Jurkat, Clone E6-1 (cell line): ENCODE measurements around the gene PHACTR1.

ENCODE experiments used
- DNase-seq: peaks from one replicate; pipeline ENCODE4 v3.0.0-alpha.2; 2011; ENCODE audit warnings: low read depth, low spot score
- H3K4me3 ChIP-seq: 2 replicates; pipeline ENCODE4 v1.5.1; 2011; ENCODE audit warnings: mild to moderate bottlenecking, low read length, control low read depth, moderate library complexity

Gene PHACTR1

DNA sequence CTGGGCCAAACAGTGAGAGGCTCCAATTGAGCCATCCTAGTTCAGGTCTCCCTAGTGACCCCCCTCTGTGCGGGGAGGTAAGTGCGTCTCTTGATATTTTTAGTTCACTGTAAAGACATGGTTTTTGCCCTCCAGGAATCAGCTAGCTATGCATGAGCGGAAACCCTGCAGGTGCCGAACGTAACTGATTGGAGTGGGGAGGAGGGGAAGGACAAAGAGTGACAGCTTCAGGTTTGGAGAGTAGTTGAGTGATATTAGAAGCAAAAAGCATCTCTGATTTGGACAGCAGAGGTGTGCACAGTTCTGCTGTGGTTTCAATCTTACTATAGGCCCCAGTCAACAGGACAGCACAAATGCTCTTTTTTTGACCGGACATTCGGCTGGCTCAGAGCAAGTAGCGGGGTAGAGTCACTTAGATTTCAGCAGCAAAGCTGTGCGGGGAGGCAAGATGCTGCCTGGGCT lies 580.0 kb downstream of the PHACTR1 start:
- no peak for DNase-seq
- H3K4me3 ChIP-seq, result no peak overlapping the region

GRCh38 chr6:13297391-13297790 lies 580.8 kb downstream of the PHACTR1 start:
- no peak for DNase-seq
- no peak overlapping the region for H3K4me3 ChIP-seq

DNA sequence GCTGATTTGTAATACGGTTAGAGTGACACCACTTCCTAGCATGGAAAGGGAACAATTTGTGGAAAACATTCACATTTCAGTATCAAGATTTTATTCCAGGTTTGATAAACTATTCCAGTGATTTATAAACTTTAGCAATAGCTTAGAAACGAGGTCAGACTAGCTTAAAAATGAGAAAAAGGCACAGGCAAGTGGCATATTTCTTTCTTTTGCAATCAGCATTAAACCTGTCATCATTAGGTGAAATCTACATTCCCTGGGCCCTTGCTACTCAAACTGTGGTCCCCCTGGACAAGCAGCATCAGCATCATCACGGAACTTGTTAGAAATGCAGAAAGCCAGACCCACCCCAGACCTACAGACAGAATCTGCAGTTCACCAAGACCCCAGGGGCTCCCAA lies 581.9 kb downstream of the PHACTR1 start:
- no peak for DNase-seq
- no peak overlapping the region for H3K4me3 ChIP-seq

DNA sequence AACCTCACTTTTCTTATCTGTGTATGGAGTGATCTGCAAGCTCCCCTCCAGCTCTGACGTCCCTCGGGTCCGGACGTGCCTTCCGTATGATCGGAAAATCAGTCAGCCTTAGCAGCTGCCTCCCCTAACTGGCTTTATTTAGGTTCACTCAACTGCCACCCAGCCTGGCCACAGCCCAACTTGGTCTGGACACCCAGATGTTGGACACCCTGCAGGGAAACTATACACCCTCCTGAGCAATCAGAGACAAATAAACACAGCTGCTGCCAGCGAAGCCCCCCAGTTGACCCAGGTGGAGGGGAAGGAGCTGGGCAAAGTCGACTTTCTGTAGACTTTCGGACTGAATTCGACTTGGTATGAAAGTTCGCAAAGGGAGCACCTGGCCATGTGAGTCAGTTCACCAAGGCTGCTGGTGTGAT lies 582.8 kb downstream of the PHACTR1 start:
- no peak for DNase-seq
- no peak overlapping the region for H3K4me3 ChIP-seq

DNA sequence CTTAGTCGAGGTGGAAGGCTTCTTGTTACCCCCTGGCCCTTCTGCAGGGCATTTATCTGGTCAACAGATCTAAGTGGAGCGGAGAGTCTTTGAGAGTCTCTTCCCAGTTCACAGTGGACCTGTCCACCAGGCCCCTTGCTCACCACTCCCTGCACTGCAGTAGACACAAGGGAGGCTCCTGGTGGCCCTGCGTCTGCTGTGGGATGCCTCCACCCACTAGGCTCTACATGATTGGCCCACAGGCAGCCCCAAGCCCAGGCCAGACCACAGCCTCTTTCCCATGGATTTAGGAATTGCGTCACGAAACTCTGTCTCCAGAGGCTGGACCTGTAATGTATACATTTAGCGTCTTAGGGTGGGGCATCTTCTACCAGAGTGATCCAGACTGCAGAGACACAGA lies 583.4 kb downstream of the PHACTR1 start:
- DNase-seq, result no peak
- H3K4me3 ChIP-seq, result no peak overlapping the region

DNA sequence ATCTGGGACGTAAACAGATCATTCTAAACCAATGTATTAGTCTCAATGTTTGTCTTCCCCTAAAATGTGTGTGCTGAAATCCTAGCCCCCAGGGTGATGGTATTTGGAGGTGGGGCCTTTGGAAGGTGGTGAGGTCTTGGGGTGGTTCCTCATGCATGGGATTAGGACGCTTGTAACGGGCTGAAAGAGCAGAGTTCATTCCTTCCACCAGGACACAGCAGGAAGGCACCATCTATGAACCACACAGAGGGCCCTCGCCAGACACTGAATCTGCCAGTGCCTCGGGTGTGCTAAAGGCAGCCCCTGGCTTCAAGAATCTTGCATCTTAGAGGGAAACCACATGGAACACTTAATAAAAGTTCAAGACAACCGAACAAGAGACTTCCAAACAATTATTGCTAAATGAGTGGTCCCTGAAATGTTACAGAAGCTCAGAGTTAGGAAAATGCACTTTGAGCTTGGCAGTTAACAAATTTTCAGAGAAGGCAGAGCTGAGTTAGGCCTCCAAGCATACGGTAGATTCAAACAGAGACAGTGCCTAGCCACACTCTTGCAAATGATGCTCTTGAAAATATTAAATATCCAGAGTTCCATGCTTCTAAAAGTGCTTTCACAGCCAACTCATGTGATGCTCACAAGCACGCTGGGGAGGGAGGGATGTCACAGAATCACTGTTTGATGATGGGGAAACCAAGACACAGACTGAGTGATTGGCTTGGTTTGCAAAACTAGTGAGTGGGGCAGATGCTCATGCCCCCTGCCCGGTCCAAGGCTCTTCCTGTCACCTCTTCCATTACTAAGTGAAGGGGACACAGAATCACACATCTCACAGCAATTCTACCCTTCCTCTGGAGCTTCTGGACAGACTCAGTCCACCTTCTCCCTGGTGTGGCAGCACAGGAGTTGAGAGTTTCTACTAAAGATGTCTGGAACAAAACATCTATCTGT lies 584.4 kb downstream of the PHACTR1 start:
- DNase-seq, result no peak
- H3K4me3 ChIP-seq, result no peak overlapping the region

DNA sequence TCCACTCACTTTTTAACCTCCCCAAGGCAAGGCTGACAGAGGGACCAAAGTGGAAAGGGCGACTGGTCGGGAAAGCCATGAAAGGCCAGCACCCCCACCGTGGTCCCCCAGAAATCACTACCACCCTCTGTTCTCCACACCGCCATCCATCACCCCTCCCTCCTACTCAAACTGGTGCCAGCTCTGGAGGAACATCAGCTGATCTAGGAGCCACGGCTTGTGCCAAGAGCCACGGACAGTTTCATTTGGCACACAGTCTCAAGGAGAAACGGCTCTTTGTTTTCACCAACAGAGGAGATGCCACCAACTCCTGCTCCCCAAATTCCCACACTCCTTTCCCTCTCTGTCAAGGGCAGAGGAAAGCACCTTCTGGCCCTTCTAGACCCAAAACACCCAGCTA lies 585.7 kb downstream of the PHACTR1 start:
- H3K4me3 ChIP-seq, result no peak overlapping the region
- DNase-seq, result no peak

DNA sequence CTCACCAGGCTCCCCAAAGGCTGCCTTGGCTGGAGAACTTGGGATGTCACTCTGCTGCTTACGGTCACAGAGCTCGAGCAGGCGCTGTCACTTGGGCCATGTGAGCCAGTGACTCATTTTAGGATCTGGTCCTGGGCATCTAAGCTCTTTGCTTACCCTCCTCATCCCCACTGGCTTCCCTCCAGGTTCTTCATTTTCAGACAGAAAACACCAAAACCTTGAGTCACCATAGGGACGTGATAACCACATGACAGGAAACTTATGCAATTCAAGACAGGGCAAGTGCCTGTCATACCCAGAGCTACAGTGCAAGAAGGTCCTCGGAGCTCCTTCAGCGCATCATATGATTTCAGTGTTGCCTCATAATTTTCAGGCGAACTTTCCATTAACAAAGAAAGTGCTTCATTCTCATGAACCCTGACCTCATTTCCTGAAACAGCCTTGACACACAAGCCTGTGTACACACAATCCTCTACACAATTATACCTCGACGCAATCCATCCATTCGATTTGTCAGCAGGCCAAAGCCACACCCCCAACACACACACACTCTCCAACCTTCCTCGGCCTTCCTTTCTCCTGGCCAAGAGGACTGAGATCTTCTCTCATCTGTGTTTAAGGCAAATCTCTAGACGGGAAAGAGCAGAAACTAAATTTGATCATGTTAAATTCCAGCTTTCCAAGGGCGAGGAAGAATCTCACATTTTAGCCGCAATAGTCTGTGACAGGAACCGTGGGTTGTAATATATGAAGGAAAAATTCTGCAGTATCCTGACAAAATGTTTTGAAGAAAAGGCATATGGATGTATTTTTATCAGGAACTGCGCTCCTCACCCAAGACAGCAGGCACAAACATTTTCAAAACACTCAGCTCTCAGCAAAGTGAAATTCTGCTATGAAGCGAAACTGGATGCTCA lies 586.4 kb downstream of the PHACTR1 start:
- H3K4me3 ChIP-seq, result no peak overlapping the region
- no peak for DNase-seq

DNA sequence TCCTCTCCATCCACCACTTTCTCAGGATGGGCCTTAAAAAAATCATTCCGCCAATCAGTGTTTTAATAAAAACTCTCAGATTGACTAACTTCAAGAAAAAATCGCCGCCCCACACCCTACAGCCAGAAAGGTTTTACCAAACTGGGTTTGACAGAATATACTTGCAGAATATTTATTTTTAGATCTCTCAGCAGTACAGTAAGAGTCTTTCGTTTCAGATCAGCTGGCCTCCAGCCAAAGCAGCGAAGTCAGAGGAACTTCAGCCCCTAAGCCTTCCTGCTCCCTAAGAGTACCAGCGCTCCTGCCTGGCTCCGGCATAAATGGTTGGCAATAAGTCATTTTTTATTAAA lies 587.1 kb downstream of the PHACTR1 start:
- DNase-seq, result no peak

DNA sequence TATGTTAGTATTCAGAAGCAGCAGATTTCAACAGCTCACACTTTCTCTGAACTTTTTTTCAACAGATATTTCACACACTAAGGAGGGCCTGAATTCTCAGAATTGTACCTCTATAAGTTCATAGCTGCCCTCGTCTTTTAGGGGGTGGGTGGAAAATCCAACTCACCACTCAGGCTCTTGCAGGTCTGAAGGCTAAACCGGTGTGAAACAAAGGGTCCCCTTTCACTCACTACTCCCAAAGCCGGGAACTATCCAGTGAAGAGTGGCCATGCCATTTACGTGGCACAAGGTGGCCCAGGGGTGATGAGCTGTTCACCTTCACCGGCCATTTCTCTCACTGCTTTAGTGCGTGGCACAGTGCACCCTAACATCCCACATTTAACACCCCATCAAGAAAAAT lies 587.5 kb downstream of the PHACTR1 start:
- no peak for DNase-seq
- H3K4me3 ChIP-seq, result no peak overlapping the region

More for the DNA sequence above, 587.1 kb downstream of the PHACTR1 start:
- no peak overlapping the region for H3K4me3 ChIP-seq

- no peak overlapping the region for H3K4me3 ChIP-seq
Observed at GRCh38 chr6:13304580-13305260, 588.2 kb downstream of the PHACTR1 start.

GRCh38 chr6:13305288-13305687 lies 588.7 kb downstream of the PHACTR1 start:
- H3K4me3 ChIP-seq, result no peak overlapping the region
- DNase-seq, result no peak

More at GRCh38 chr6:13304580-13305260, 588.2 kb downstream of the PHACTR1 start:
- DNase-seq, result no peak

DNA sequence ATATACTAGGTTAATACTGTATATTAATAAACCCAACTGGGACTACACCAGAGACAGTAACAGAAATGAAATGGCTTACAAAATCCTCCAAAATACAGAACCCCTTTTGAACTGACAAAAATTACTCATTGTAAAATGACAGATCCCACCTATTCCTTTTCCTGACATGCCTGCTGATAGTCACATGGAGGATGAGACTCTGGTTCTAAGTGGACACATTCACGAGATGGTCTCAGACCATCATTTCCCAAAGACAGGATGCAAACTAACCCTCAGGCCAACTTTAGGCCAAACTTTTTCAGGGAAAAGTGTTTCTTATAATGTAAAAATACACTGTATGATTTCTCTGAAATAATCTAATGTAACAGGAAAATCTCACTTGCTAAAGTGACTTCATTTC lies 589.2 kb downstream of the PHACTR1 start:
- DNase-seq, result no peak
- no peak overlapping the region for H3K4me3 ChIP-seq

- no peak for DNase-seq
- H3K4me3 ChIP-seq, result no peak overlapping the region
Observed at GRCh38 chr6:13307508-13307995, 591.0 kb downstream of the PHACTR1 start.

DNA sequence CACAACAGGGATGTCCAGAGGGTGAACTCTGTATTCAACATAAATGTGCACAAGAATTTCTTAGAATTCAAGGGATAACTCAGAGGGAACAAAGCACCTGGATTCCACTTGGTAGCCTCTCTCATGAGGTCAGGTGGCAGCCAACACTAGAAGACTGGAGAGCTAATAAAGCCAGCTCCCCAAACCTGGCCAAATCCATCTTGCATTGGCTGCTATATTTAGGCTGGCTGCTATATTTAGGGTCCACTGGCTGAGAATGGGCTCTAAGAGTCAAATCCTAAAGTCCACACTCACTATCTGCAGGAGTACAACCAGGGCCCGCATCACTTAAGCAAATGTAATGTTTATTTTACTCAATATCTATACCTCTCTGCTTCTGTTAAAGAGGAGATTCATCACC lies 591.8 kb downstream of the PHACTR1 start:
- DNase-seq, result no peak
- H3K4me3 ChIP-seq, result no peak overlapping the region

- no peak overlapping the region for H3K4me3 ChIP-seq
- no peak for DNase-seq
Observed at GRCh38 chr6:13311155-13311554, 594.6 kb downstream of the PHACTR1 start.

GRCh38 chr6:13314806-13315205 lies 598.2 kb downstream of the PHACTR1 start:
- DNase-seq, result no peak
- H3K4me3 ChIP-seq, result no peak overlapping the region

DNA sequence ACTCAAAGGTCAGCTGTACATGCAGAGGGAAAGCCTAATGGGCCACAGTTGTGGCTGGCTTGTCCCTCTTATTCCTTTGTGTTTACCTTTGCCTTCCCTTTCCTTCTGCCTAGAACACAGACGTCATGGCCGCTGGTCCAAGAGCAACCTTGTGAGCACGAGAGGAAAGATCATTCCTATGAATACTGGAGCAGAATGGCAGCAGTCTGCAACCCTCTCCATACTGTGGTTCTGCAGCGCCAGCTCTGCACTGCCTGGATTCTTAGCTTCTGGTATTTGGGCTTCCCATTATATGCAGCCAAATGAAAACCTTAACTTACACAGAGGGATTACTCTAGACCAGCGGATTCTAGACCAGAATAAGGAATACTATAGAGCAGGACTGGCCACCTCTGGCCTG lies 599.3 kb downstream of the PHACTR1 start:
- H3K4me3 ChIP-seq, result no peak overlapping the region
- DNase-seq, result no peak

- DNase-seq, result no peak
- H3K4me3 ChIP-seq, result no peak overlapping the region
Observed at GRCh38 chr6:13318821-13319220, 602.3 kb downstream of the PHACTR1 start.
